NCI-H1417 (cell line): Measurements from ENCODE around the gene FAM9C.
"Not testable (repeated sequence)": the region's sequence is repeated elsewhere in the genome, so short reads cannot be mapped to it uniquely, and the experiment has no call there.

Source experiments
- DNase-seq, 3 experiments: peaks; one replicate each; lab custom pipeline; 2025; lab: John Stamatoyannopoulos, UW

The FAM9C gene

GRCh38 chrX:13044441-13044840, at the start of gene FAM9C:
Gene FAM9C, minus strand, starts transcription at chrX:13044620. Its CDS starts 831 bp downstream, at chrX:13043789.
- no peak for DNase-seq

- DNase-seq: no peak
Observed at GRCh38 chrX:13093529-13094140, 49.2 kb upstream of the FAM9C start.

- DNase-seq: no peak
Observed at GRCh38 chrX:13092455-13092941, 48.1 kb upstream of the FAM9C start.

- DNase-seq: no peak
Observed at GRCh38 chrX:13091111-13091765, 46.8 kb upstream of the FAM9C start.

GRCh38 chrX:13090339-13091110, 46.1 kb upstream of the FAM9C start:
- peak in 1 of 3 experiments; percentile 28 for DNase-seq

- DNase-seq: no peak
Observed at GRCh38 chrX:13090027-13090338, 45.6 kb upstream of the FAM9C start.

GRCh38 chrX:13088156-13088487, 43.7 kb upstream of the FAM9C start:
- DNase-seq: no peak

- DNase-seq: no peak
Observed at GRCh38 chrX:13087322-13088155, 43.1 kb upstream of the FAM9C start.

- DNase-seq: not testable (repeated sequence)
Observed at GRCh38 chrX:13086793-13087321, 42.4 kb upstream of the FAM9C start.

- no peak for DNase-seq
Observed at GRCh38 chrX:13086076-13086475, 41.7 kb upstream of the FAM9C start.

GRCh38 chrX:13085526-13085925, 41.1 kb upstream of the FAM9C start:
- DNase-seq: no peak

- no peak for DNase-seq
Observed at GRCh38 chrX:13084611-13085010, 40.2 kb upstream of the FAM9C start.

GRCh38 chrX:13083755-13084326, 39.4 kb upstream of the FAM9C start:
- not testable (repeated sequence) for DNase-seq

- no peak for DNase-seq
Observed at GRCh38 chrX:13082206-13083065, 38.0 kb upstream of the FAM9C start.

- no peak for DNase-seq
Observed at GRCh38 chrX:13081395-13082205, 37.2 kb upstream of the FAM9C start.

- no peak for DNase-seq
Observed at GRCh38 chrX:13080128-13080795, 35.8 kb upstream of the FAM9C start.

GRCh38 chrX:13078739-13079444, 34.5 kb upstream of the FAM9C start:
- peak in 1 of 3 experiments; percentile 7 for DNase-seq

- no peak for DNase-seq
Observed at GRCh38 chrX:13077168-13077567, 32.7 kb upstream of the FAM9C start.
